Measurements from ENCODE around the gene PDC. TPM values are rescaled to one million over a fixed set of nuclear protein-coding genes. Genes with fewer than 3 reads are reported as not detected.

Gene PDC
- total RNA-seq, 4 donors from 2014 or later = not detected

DNA sequence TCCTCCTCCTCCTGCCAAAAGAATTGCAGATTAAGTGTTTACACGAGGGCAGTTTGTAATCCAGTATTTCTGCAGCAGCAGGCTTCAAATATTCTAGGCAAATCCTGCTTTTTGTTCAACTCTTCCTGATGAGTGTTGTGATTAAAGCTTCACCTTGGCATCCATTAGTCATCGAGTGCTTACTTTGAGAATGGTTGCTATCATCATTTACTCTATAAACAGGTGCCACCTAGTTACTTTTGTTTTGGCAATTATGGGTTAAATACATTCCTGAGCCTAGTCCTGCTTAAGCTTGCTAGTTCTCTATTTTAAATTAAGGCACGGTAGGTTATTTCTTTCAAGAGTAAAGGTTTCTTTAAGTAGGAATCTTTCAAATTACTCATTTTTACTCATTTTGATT is 20.3 kb downstream of the PDC start:
- H3K4me1 ChIP-seq = no peaks in the 10 kb centered on the region
- H3K9me3 ChIP-seq = no peaks in the 10 kb centered on the region
- no peaks in the 10 kb centered on the region for H3K36me3 ChIP-seq
- TF ChIP-seq, protein P1, sequence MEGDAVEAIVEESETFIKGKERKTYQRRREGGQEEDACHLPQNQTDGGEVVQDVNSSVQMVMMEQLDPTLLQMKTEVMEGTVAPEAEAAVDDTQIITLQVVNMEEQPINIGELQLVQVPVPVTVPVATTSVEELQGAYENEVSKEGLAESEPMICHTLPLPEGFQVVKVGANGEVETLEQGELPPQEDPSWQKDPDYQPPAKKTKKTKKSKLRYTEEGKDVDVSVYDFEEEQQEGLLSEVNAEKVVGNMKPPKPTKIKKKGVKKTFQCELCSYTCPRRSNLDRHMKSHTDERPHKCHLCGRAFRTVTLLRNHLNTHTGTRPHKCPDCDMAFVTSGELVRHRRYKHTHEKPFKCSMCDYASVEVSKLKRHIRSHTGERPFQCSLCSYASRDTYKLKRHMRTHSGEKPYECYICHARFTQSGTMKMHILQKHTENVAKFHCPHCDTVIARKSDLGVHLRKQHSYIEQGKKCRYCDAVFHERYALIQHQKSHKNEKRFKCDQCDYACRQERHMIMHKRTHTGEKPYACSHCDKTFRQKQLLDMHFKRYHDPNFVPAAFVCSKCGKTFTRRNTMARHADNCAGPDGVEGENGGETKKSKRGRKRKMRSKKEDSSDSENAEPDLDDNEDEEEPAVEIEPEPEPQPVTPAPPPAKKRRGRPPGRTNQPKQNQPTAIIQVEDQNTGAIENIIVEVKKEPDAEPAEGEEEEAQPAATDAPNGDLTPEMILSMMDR (IDR thresholded peaks at IDR 0.05) = no peak
- TF ChIP-seq POLR2A (IDR thresholded peaks at IDR 0.05) = no peak
- no peak overlapping the region for H3K4me3 ChIP-seq
- no peaks in the 10 kb centered on the region for H3K27me3 ChIP-seq
- no peak for DNase-seq
- H3K27ac ChIP-seq = no peak overlapping the region
- intact Hi-C loops (cut with DNase I; ENCODE audit: low total_unique reads) = no loop called here

DNA sequence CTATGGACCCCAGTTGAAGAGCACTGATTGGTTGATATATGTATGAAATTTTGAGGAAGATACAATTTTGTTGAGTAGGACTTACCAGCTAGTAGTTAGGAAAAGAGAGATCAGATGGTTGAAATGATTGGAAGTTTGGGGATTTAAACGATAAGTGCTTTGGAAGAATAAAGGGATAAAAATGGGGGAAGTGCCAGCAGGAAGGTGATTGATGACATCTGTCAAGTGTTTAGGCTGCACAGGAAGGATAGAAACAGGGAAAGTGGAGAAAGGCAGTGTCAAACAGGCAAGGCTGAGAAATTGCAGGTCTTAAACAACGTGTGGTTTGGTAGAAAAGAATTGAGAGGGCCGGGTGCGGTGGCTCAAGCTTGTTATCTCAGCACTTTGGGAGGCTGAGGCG is 22.3 kb downstream of the PDC start:
- TF ChIP-seq, protein P1 (IDR thresholded peaks at IDR 0.05) = no peak
- no peak for TF ChIP-seq POLR2A (IDR thresholded peaks at IDR 0.05)
- no peaks in the 10 kb centered on the region for H3K27me3 ChIP-seq
- H3K9me3 ChIP-seq = no peaks in the 10 kb centered on the region
- H3K4me1 ChIP-seq = no peaks in the 10 kb centered on the region
- no peak overlapping the region for H3K27ac ChIP-seq
- H3K4me3 ChIP-seq = no peak overlapping the region
- DNase-seq = no peak
- H3K36me3 ChIP-seq = no peaks in the 10 kb centered on the region
- intact Hi-C loops (cut with DNase I; ENCODE audit: low total_unique reads) = no loop called here

DNA sequence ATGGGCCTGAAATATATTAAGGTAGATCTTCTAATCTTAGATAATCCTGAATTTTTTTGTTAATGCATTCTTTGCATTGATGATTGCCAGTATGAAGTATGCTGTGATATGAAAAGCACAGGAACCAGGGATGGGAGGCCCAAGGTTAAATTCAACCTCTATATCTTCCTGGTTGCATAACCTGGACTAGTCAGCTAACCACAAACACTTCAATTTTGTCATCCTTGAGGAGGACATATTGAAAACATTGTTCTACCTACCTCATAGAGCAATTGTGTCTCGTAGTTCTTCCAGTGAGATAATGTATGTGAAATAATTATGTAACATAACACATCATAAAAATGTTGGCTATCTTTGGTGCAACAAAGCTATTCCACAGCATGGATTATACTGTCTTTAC is 25.6 kb downstream of the PDC start:
- intact Hi-C loops (cut with DNase I; ENCODE audit: low total_unique reads) = no loop called here
- H3K4me3 ChIP-seq = no peak overlapping the region
- H3K27me3 ChIP-seq = no peaks in the 10 kb centered on the region
- TF ChIP-seq, protein P1 (IDR thresholded peaks at IDR 0.05) = no peak
- no peak for TF ChIP-seq POLR2A (IDR thresholded peaks at IDR 0.05)
- no peak for DNase-seq
- H3K27ac ChIP-seq = no peak overlapping the region
- no peaks in the 10 kb centered on the region for H3K4me1 ChIP-seq
- no peaks in the 10 kb centered on the region for H3K9me3 ChIP-seq
- no peaks in the 10 kb centered on the region for H3K36me3 ChIP-seq

DNA sequence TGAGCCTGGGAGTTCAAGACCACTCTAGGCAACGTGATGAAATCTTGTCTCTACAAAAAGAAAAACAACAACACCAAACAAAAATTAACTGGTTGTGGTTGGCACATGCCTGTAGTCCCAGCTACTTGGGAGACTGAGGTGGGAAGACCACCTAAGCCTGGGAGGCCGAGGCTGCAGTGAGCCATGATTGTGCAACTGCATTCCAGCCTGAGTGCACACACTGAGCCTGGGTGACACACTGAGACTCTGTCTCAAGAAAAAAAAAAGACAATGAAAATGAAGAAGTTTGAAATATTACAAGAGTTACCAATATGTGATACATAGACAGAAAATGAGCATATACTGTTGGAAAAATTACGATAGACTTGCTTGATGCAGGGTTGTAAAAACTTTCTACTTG is 31.9 kb downstream of the PDC start:
- H3K27me3 ChIP-seq = no peaks in the 10 kb centered on the region
- TF ChIP-seq POLR2A (IDR thresholded peaks at IDR 0.05) = no peak
- TF ChIP-seq, protein P1 (IDR thresholded peaks at IDR 0.05) = no peak
- no peaks in the 10 kb centered on the region for H3K4me1 ChIP-seq
- H3K27ac ChIP-seq = no peak overlapping the region
- no peaks in the 10 kb centered on the region for H3K36me3 ChIP-seq
- H3K4me3 ChIP-seq = no peak overlapping the region
- no peak for DNase-seq
- intact Hi-C loops (cut with DNase I; ENCODE audit: low total_unique reads) = no loop called here
- no peaks in the 10 kb centered on the region for H3K9me3 ChIP-seq

DNA sequence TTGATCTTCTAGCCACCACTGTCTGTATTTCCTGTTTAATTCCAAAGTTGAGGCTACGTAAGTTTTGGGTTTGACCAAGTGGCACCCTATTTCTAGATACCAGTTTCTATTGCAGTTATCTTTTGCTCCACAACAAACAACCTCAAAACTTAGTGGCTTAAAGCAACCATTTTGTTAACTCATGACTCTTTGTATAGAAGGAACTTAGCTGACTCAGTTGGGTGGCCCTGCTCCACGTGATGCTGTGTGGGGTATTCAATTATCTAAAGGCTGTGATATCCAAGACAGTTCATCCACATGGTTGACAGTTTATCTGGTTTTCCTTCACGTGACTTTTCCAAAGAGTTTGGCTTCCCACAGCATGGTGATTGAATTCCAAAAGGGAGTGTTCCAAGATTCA is 34.8 kb downstream of the PDC start:
- no peak overlapping the region for H3K27ac ChIP-seq
- H3K9me3 ChIP-seq = no peaks in the 10 kb centered on the region
- no peak overlapping the region for H3K4me3 ChIP-seq
- no peak for TF ChIP-seq POLR2A (IDR thresholded peaks at IDR 0.05)
- TF ChIP-seq, protein P1 (IDR thresholded peaks at IDR 0.05) = no peak
- no peaks in the 10 kb centered on the region for H3K27me3 ChIP-seq
- no peaks in the 10 kb centered on the region for H3K4me1 ChIP-seq
- H3K36me3 ChIP-seq = no peaks in the 10 kb centered on the region
- DNase-seq = no peak
- intact Hi-C loops (cut with DNase I; ENCODE audit: low total_unique reads) = no loop called here
